NCI-H510A treated with DMSO at 0.1 percent for 48 hours (cell line): Measurements from ENCODE around the gene CARD18.
"Not testable (repeated sequence)": the region's sequence is repeated elsewhere in the genome, so short reads cannot be mapped to it uniquely, and the experiment has no call there.

ENCODE experiments used
- DNase-seq: peaks from one replicate; lab custom pipeline; 2025; lab: John Stamatoyannopoulos, UW

CARD18 gene

DNA sequence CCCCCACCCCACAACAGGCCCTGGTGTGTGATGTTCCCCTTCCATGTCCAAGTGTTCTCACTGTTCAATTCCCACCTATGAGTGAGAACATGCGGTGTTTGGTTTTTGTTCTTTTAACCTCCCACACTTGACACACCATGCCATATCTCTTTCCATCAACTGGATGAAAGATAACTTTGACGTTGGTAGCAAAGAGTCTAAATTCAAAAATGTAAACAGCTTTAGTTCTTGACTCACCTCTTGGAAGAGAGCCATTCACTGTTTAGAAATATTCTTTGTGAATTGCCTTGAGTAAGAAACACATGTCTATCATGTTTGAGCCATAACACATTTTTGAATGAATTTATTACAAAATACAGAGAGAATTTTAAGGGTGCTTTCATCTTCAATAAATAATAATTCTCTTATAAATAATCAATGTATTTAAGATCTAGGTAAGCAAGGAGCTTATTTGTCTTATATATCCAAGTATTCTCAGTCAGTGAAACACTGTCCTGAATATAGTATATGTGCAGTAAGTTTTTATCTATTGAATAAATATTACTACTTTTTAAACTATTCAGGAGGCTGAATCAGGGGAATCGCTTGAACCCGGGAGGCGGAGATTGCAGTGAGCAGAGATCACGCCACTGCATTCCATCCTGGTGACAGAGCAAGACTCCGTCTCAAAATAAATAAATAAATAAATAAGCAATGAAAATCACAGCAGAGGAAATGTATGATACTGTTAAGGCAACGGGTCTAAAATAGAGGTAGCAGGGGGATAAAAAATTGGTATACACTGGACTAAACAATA is 6.7 kb downstream of the CARD18 start:
- no peak for DNase-seq

DNA sequence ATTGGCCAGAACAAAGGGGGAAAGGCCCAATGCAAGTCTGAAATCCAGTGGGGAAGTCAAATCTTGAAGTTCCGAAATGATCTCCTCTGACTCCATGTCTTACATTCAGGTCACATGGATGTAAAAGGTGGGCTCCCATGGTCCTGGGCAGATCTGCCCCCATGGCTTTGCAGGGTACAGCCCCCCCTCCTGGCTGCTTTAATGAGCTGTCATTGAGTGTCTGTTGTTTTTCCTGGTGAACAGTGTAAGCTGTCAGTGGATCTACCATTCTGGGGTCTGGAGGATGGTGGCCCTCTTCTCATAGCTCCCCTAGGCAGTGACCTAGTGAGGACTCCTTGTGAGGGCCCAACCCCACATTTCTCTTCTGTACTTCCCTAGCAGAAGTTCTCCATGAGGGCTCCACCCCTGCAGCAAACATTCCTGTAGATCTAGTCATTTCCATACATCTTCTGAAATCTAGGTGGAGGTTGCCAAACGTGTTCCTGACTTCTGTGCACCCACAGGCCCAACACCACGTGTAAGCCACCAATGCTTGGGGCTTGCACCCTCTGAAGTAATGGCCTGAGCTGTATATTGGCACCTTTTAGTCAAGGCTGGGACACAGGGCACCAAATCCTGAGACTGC is 9.3 kb downstream of the CARD18 start:
- DNase-seq = no peak

DNA sequence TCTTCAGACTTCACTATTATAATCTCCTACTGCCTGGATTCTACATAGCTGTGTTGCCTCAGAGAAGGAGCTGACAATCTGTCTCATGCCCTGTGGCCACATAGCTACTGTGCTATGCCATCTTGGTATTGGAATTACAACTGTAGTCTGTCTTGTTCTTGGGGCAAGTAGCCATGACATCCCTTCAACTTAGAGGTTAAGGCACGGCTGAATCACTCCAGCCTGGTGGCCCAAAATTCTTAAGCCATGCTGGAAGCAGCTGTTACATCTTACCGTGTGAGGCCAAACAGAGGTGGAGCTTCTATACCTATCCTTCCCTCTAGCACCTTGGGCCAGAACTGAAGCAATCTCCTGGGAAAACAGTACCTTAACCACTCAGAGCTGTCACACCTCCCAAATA is 14.8 kb downstream of the CARD18 start:
- no peak for DNase-seq

DNA sequence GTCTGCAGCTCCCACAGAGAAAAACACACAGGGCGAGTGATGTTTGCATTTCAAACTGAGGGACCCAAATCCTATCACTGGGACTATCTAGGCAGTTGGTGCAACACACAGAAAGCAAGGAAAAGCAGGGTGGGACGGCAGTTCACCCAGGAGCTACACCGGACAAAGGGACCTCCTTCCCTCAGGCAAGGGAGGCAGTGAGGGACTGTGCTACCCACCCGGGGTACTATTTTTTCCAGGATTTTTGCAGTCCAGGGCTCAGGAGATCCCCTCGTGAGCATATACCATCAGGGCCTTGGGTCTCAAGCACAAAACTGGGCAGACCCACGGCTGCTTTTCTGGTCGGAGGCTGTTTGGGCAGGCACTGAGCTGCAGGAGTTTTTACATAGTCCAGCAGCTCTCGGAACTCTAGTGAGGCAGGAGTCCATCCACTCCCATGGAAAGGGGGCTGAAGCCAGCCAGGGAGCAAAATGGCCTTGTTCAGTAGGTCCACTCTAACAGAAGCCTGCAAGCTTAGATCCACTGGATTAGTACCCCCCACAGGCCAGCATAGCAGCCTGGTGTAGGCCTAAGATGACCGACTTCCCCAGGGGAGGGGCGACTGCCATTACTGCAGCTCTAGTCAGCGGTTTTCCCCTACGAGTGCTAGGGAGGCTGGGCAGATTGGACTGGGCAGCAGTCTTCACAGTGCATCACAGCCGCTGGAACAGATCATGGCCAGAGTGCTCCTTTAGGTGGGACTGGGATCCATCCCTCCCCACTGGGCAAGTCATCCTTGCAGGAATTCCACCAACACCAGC is 28.2 kb downstream of the CARD18 start:
- DNase-seq = no peak

DNA sequence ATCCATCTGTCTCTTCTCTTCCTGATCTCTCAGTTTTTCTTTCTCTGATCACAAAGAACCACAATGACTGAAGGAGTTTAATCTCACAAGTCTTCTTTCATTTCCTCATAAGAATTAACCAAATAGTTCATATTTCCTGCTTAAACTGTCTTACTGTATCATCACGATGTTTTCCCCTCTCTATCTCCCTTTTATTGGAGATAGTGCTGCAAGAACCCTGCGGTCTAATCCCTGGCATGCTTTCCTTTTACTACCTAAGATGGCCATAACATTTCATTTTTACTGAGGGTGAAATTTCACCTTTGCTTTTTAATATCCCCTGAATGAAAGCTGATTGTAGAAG is 28.9 kb downstream of the CARD18 start:
- DNase-seq = no peak

DNA sequence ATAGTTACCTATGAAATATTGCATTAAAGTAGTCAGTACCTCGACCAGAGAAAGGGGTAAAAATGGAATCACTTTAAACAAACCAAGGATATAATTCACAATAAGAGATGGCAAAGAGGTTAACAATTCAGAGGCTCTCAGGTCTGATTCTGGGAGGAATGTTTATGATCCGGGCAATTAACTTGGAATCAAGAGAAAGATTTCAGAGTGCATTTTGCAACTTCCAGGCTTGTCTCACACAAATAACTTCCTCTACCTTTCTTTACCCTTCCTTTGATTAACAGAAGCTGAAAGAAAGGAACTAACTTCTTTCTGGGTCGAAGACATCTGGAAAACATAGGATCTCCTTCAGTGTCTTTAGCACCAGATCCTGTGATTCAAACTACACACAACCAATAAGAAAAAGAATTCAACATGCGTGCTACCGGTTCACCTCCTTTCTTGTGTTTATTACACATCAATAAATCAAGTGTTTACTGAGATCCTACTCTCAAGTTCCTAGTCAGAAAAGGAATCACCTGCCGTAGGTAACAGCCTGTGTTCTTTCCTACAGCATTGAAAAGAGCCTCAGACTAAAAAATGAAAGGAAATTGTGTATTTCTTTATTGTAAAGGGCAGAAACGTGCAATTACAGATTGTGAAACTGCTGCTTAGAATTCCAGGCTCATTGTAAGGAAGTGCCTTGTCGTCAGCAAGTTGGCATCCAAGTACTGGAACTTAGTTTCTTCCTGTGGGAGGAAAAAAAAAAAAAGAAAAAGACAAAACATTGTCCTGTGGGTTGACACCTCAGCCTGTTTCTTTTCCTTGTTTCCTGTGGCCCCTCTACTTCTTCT is 29.5 kb downstream of the CARD18 start:
- DNase-seq = no peak

DNA sequence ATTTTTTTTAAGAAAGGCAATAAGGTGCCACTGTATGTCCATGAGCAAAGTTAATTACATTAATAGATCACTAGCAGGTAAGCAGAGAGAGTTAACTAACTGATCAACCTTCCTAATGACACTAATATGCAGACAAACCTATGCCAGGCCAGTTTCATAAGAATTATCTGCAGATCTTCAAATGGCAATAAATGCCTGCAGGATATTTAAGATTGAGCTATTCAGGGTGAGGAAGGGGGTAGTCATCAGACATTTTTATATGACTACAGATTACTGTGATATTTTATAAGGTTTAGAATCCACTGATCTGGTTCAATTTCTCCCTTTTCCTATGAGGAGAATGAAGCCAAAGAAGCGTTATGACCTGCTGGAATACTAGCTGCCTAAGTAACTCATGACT is 30.2 kb downstream of the CARD18 start:
- peak; percentile 7 for DNase-seq

DNA sequence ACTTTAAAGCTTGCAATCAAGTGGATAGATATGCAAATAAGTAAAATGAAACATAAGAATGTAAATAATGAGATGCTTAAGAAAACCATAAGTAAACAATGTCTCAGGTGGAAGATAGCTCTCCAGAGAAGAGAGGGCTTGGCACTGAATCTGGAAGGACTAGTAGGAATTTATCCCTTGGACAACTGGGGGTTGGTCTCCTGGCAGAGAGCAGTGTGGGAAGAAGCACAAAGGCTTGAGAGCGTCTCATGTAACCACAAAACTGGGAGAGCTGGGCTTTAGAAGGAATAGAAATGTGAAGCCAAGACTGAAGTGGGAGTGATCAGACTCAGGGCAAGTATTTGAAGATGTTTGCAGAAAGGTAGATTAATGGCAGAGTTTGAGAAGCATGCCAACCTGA is 31.3 kb downstream of the CARD18 start:
- DNase-seq = peak; percentile 13

DNA sequence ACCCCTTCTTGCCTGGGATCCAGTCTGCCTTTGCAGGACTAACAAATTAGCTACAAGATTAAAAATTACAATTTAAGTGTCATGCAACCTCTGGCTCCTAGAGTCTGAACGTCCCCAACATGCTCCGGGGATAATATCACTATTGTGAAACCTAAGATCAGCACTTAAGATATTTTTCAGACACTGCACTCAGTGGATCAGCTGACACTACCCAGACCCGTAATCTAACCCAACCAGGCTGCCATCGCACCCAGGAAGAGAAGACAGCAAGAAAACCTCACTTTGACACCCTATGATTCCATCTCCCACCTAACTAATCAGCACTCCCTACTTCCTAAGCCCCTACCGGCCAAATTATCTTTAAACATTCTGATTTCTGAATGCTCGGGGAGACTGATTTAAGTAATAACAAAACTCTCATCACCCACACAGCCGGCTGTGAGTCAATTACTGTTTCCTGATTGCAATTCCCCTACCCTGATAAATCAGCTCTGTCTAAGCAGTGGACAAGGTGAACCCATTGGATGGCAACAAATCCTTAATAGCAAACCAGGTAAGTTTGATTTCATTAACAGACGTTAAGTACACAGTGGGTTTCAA is 32.2 kb downstream of the CARD18 start:
- not testable (repeated sequence) for DNase-seq

DNA sequence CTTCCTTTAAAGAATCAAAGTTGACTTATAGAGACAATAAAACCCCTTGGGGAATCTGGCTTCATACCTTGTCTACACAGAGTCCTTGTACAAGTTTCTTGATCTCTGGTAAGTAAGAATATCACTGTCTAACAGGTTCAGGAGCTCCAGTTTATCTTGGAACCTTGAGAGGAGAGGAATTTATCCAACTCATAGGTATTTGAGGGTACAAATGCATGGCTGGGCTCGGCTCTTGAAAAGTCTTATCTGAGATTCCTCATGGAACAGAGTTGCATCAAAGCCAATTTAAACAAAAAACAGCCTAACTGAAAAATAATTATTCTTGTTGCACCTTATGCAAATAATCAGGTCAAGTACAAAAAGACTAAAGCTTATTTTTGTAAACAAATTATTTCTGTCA is 33.4 kb downstream of the CARD18 start:
- no peak for DNase-seq

DNA sequence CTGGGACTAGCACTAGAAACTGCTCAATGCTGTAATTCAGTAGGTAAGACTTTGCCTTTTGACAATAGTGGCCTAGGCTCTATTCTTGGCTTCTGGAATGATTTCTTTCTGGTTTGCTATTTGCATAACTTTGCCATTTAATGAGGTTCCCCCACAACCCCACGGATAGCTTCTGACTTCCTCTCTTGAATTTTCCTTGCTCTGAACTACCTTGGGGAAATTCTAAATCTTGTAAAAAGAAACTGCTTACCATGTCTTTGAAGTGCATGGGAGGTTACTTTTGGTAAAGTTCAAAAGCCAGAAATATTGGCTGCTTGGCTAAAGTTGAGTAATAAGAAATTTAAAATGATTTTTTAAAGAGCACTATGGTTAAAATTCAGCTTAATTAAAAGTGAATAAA is 35.3 kb downstream of the CARD18 start:
- no peak for DNase-seq

DNA sequence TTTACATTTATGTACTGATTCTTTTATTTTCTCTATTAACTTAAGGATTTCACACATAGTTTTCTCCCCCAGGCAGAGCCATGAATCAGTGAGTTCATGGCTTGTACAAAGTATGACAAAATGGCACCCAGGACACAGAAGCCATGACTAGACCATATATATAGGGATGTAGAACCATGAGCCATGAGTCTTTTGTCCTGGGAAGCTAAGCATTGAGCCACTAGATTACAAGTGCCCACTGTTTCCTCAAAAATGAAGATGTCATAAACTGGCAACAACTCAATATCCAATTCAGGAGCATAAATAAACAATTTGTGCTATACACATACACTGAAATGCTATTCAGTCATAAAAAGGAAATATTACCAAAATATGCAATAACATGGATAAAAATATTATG is 36.2 kb downstream of the CARD18 start:
- no peak for DNase-seq

DNA sequence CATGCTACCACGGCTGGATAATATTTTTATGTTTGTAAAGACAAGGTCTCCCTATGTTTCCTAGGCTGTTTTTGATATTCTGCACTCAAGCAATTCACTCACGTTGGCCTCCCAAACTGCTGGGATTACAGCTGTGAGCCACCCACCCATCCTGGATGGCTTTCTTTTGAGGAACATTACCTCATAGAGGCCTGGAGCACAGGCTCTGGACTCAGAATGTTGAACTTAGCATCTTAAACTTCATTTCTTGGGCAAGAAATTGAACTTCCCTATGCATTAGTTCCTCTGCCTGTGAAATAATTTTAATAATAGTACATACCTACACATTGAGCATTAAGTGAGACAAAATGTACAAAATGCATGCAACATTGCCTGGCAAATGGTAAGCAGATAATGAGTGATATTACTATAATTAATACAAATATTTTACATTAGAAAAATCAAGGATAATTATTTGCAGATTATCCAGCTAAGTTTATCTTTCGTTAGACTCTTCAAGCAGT is 37.4 kb downstream of the CARD18 start:
- not testable (repeated sequence) for DNase-seq

DNA sequence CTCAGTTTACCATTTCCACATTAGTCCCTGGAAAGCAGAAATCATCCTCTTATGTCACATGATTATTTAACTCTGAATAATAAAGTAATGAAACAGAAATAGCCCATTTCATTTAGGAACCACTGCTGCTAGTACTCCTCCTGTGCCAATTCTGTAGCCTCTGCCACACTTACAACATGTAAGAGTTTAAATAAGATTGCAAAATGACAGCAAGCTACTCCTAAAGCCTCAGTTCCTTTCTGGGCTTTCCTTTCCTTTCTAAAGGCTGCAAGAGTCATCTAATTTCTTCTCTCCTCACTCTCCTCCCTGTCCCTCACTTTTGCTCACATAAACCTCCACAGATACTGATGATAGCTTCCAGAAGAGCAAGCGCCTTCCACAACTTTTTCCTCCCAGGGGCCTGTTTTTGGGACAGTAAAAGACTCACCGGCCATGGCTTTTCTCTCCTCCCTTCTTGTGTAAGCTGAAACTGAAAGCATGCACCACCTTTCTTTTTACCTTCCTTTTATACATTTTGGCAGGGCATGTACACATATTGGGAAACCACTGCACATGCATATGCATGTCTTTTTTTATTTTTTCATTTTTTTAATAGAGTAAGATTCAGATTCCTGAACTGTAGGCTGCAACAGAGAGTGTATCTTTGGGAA is 38.5 kb downstream of the CARD18 start:
- DNase-seq = no peak

DNA sequence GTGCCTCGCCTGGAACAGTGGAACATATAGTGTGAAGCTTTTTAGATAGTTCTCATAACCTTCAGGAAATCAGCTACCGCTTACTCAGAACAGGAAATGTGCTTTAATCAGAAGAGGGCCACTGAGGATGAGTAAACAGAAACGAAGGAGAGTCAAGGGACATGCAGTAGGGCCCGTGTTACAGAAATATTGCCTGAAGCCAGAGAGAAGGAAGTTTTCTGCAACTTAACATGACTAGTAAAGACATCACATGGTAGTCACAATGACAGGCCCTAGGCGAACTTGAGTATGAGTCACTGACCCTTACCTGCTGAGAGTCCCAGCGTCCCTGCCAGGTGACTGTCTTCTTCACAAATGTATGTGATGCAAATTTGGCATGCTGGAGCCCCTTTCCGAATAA is 39.4 kb downstream of the CARD18 start:
- peak; percentile 14 for DNase-seq

DNA sequence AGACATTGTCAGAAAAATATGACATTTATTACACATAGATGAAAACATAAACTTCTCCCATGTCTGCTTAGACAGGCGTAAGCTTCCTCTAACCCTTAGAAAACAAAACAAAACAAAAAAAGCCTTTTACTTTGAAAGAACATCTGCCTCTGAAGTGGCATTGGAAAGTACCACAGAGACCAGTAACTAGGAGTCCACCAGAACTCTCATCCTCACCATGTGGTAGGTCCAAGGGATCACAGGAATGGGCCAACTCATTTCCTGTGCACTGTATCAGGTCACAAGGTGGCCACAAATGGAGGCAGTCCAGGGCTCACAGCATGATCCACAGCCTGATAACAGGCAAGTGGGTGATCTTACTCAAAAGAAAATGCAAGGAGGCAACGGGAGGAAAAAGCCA is 40.0 kb downstream of the CARD18 start:
- not testable (repeated sequence) for DNase-seq

DNA sequence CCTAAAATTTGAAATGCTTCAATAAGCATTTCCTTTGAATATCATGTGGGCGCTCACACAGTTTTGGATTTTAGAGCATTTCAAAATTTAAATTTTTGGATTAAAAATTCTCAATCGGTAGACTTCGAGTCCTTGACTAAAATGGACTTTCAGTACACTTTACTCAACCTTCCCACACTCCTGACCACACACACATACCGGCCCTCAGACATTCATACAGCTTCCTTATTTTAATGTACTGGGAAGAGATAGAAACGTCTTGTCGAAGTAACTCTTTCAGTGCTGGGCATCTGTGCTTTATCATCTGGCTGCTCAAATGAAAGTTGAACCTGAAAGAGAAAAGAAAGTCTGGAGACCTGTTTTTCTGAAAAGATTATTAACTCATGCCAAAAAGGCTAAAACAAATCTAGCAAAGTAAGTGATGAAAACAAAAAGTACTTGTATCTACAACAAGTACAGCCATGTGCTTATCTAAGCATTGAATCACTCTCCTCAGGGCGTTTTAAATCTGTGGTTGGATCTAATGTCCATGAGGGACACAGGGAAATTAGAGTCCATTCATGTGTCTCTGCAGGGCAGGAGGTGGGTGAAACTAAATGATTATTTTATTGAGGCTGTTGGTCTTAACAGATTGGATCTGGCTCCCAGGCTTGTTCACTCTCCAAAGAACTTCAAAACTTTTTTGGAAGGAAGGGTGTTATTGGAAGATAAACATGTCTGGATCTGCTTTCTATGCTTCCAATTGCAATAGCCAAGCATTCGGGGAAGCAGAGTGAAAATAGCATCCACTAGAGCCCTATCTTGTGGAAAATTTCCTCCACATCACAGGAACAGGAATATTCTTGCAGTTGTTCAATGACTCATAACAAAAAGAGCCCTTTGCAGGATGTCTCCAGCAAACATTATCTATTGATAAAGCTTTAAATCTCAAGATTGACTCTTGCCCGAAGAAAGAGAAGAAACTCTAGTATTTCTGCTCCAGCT is 47.0 kb downstream of the CARD18 start:
- DNase-seq = no peak
